Measurements from ENCODE around the gene KIF3B. TPM values are rescaled to one million over a fixed set of nuclear protein-coding genes. Genes with fewer than 3 reads are reported as not detected.

Gene KIF3B
- total and polyA plus RNA-seq, 2 of the 13 experiments (the other 11 are each of a cell fraction or from before 2014, with no cell fraction given): 23.6 to 28.8 TPM

- peak; percentile 38; the same call in 1 of the 2 replicates for TF ChIP-seq ZNF281 (CRISPR knock-in tag; IDR thresholded peaks at IDR 0.05; ENCODE audit: borderline replicate concordance)
- TF ChIP-seq, protein P1, sequence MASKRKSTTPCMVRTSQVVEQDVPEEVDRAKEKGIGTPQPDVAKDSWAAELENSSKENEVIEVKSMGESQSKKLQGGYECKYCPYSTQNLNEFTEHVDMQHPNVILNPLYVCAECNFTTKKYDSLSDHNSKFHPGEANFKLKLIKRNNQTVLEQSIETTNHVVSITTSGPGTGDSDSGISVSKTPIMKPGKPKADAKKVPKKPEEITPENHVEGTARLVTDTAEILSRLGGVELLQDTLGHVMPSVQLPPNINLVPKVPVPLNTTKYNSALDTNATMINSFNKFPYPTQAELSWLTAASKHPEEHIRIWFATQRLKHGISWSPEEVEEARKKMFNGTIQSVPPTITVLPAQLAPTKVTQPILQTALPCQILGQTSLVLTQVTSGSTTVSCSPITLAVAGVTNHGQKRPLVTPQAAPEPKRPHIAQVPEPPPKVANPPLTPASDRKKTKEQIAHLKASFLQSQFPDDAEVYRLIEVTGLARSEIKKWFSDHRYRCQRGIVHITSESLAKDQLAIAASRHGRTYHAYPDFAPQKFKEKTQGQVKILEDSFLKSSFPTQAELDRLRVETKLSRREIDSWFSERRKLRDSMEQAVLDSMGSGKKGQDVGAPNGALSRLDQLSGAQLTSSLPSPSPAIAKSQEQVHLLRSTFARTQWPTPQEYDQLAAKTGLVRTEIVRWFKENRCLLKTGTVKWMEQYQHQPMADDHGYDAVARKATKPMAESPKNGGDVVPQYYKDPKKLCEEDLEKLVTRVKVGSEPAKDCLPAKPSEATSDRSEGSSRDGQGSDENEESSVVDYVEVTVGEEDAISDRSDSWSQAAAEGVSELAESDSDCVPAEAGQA (IDR thresholded peaks at IDR 0.05; ENCODE audit: low read depth): peak; percentile 85
- TF ChIP-seq, protein P1 (CRISPR knock-in tag; IDR thresholded peaks at IDR 0.05; ENCODE audit: borderline replicate concordance): no peak
- TF ChIP-seq, protein P2, sequence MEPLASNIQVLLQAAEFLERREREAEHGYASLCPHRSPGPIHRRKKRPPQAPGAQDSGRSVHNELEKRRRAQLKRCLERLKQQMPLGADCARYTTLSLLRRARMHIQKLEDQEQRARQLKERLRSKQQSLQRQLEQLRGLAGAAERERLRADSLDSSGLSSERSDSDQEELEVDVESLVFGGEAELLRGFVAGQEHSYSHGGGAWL (CRISPR knock-in tag; IDR thresholded peaks at IDR 0.05): peak; percentile 56; the same call in 1 of the 2 replicates
- peak; percentile 90 for TF ChIP-seq SALL1 (CRISPR knock-in tag; IDR thresholded peaks at IDR 0.05)
- no peak for TF ChIP-seq NFE2L2 (IDR thresholded peaks at IDR 0.05; ENCODE audit: low read length)
- TF ChIP-seq ZNF879 (CRISPR knock-in tag; IDR thresholded peaks at IDR 0.05): no peak
- no peak for TF ChIP-seq FOXP1 (IDR thresholded peaks at IDR 0.05)
- no peak for TF ChIP-seq FOXP1 (CRISPR knock-in tag; IDR thresholded peaks at IDR 0.05)
- peak; percentile 63; the same call in 1 of the 2 replicates for TF ChIP-seq NR1H2 (CRISPR knock-in tag; IDR thresholded peaks at IDR 0.05; ENCODE audit: borderline replicate concordance, low read depth)
- TF ChIP-seq ZNF432 (CRISPR knock-in tag; IDR thresholded peaks at IDR 0.05; ENCODE audit: borderline replicate concordance): no peak
- TF ChIP-seq ZNF547 (CRISPR knock-in tag; IDR thresholded peaks at IDR 0.05): peak; percentile 93; the same call in 1 of the 2 replicates
- TF ChIP-seq, protein P3, sequence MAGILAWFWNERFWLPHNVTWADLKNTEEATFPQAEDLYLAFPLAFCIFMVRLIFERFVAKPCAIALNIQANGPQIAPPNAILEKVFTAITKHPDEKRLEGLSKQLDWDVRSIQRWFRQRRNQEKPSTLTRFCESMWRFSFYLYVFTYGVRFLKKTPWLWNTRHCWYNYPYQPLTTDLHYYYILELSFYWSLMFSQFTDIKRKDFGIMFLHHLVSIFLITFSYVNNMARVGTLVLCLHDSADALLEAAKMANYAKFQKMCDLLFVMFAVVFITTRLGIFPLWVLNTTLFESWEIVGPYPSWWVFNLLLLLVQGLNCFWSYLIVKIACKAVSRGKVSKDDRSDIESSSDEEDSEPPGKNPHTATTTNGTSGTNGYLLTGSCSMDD (CRISPR knock-in tag; IDR thresholded peaks at IDR 0.05): no peak
- no peak for TF ChIP-seq MYNN (CRISPR knock-in tag; IDR thresholded peaks at IDR 0.05; ENCODE audit: low read depth)
- 0 out of 2 replicates have a peak, but pooled peaks have one; percentile 56 for TF ChIP-seq ZNF615 (CRISPR knock-in tag; IDR thresholded peaks at IDR 0.05; ENCODE audit: borderline replicate concordance)
- TF ChIP-seq ZNF747 (CRISPR knock-in tag; IDR thresholded peaks at IDR 0.05; ENCODE audit: borderline replicate concordance): peak; percentile 84; the same call in 1 of the 2 replicates
- TF ChIP-seq U2AF1 (optimal IDR thresholded peaks at IDR 0.05; ENCODE audit: low read depth, low read length): no peak
- peak; percentile 14; the same call in 1 of the 2 replicates for TF ChIP-seq HNF4G (IDR thresholded peaks at IDR 0.05; ENCODE audit: borderline replicate concordance, low read depth, low read length)
- peak; percentile 88 for TF ChIP-seq HNF4G (CRISPR knock-in tag; IDR thresholded peaks at IDR 0.05; ENCODE audit: borderline replicate concordance, low read depth)
These were observed at the start of gene KIF3B (continued) for GRCh38 chr20:32277361-32278198.
